HG03159 (cell line): ENCODE results near the gene FBXW11.

Experiments used
- ATAC-seq: cut with Tn5 transposase; IDR thresholded peaks from one replicate; pipeline ENCODE4 v1.9.1; 2021; ENCODE audit warnings: mild to moderate bottlenecking, moderate library complexity; ENCODE audit not compliant: unreplicated experiment

The FBXW11 gene

GRCh38 chr5:171956314-171956713, 50.1 kb downstream of the FBXW11 start:
- no peak for ATAC-seq

- no peak for ATAC-seq
These were observed 50.7 kb downstream of the FBXW11 start for GRCh38 chr5:171955761-171956160.

- no peak for ATAC-seq
These were observed 51.7 kb downstream of the FBXW11 start for GRCh38 chr5:171954721-171955120.

GRCh38 chr5:171953860-171954701, 52.4 kb downstream of the FBXW11 start:
- no peak for ATAC-seq

GRCh38 chr5:171952021-171952420, 54.4 kb downstream of the FBXW11 start:
- no peak for ATAC-seq

GRCh38 chr5:171951218-171951617, 55.2 kb downstream of the FBXW11 start:
- ATAC-seq, result no peak

GRCh38 chr5:171946000-171946781, 60.2 kb downstream of the FBXW11 start:
- ATAC-seq, result no peak

GRCh38 chr5:171945476-171945875, 61.0 kb downstream of the FBXW11 start:
- ATAC-seq, result no peak

- ATAC-seq, result no peak
These were observed 61.4 kb downstream of the FBXW11 start for GRCh38 chr5:171945066-171945465.

GRCh38 chr5:171942112-171942516, 64.3 kb downstream of the FBXW11 start:
- peak; percentile 66 for ATAC-seq

GRCh38 chr5:171941675-171942074, 64.8 kb downstream of the FBXW11 start:
- peak; percentile 21 for ATAC-seq

GRCh38 chr5:171941275-171941674, 65.2 kb downstream of the FBXW11 start:
- ATAC-seq, result peak; percentile 49

GRCh38 chr5:171939951-171940350, 66.5 kb downstream of the FBXW11 start:
- ATAC-seq, result no peak

- no peak for ATAC-seq
These were observed 68.1 kb downstream of the FBXW11 start for GRCh38 chr5:171938358-171938757.

- no peak for ATAC-seq
These were observed 69.1 kb downstream of the FBXW11 start for GRCh38 chr5:171937351-171937750.

GRCh38 chr5:171934586-171934985, 71.9 kb downstream of the FBXW11 start:
- ATAC-seq, result no peak

- no peak for ATAC-seq
These were observed 75.3 kb downstream of the FBXW11 start for GRCh38 chr5:171931163-171931562.

- ATAC-seq, result no peak
These were observed 79.0 kb downstream of the FBXW11 start for GRCh38 chr5:171927345-171927941.

- peak; percentile 80 for ATAC-seq
These were observed 80.1 kb downstream of the FBXW11 start for GRCh38 chr5:171926311-171926710.

- ATAC-seq, result no peak
These were observed 81.8 kb downstream of the FBXW11 start for GRCh38 chr5:171924493-171925122.

- no peak for ATAC-seq
These were observed 85.6 kb downstream of the FBXW11 start for GRCh38 chr5:171920765-171921391.
